Endothelial cell (in vitro differentiated cells): ENCODE measurements around the gene TAT. TPM values are rescaled to one million over a fixed set of nuclear protein-coding genes. Genes with fewer than 3 reads are reported as not detected.
"Not testable (repeated sequence)": the region's sequence is repeated elsewhere in the genome, so short reads cannot be mapped to it uniquely, and the experiment has no call there.

ENCODE experiments used
- DNase-seq: peaks from one replicate; pipeline ENCODE4 v3.0.0; 2021; ENCODE audit warnings: low spot score
- H3K27ac Mint-ChIP-seq: one replicate; pipeline ENCODE4 v1.8.0; 2021; ENCODE audit warnings: mixed read lengths, inconsistent platforms; ENCODE audit not compliant: unreplicated experiment
- H3K27me3 Mint-ChIP-seq: one replicate; pipeline ENCODE4 v1.8.0; 2021; ENCODE audit warnings: mild to moderate bottlenecking, moderate library complexity, mixed read lengths, inconsistent platforms; ENCODE audit not compliant: unreplicated experiment
- H3K36me3 Mint-ChIP-seq: one replicate; pipeline ENCODE4 v1.8.0; 2021; ENCODE audit warnings: mild to moderate bottlenecking, low read depth, mixed read lengths, inconsistent platforms; ENCODE audit not compliant: unreplicated experiment
- H3K4me1 Mint-ChIP-seq: one replicate; pipeline ENCODE4 v1.8.0; 2021; ENCODE audit warnings: mild to moderate bottlenecking, mixed read lengths, inconsistent platforms; ENCODE audit not compliant: unreplicated experiment
- H3K4me3 Mint-ChIP-seq: one replicate; pipeline ENCODE4 v1.8.0; 2021; ENCODE audit warnings: mild to moderate bottlenecking, mixed read lengths, inconsistent platforms; ENCODE audit not compliant: unreplicated experiment
- H3K9me3 Mint-ChIP-seq: one replicate; pipeline ENCODE4 v1.8.0; 2021; ENCODE audit warnings: mixed read lengths, inconsistent platforms; ENCODE audit not compliant: unreplicated experiment
- total RNA-seq: library from RNA; stranded (reverse); fragmentation: NEBNext Ultra II Directional; extraction: Animal tissue kit (Norgen Biotek cat#: 25700); gene quantifications from one replicate; pipeline ENCODE4 v1.2.1, GENCODE V29; 2021; ENCODE audit not compliant: unreplicated experiment
- TF ChIP-seq, protein P1 (sequence below): fragments of 200-600 bp; sonication (generic); IDR thresholded peaks from one replicate; pipeline ENCODE4 v1.5.0; 2021; ENCODE audit warnings: antibody characterized with exemption; ENCODE audit not compliant: unreplicated experiment

The TAT gene
- total RNA-seq, 1 donor from 2014 or later = not detected

DNA sequence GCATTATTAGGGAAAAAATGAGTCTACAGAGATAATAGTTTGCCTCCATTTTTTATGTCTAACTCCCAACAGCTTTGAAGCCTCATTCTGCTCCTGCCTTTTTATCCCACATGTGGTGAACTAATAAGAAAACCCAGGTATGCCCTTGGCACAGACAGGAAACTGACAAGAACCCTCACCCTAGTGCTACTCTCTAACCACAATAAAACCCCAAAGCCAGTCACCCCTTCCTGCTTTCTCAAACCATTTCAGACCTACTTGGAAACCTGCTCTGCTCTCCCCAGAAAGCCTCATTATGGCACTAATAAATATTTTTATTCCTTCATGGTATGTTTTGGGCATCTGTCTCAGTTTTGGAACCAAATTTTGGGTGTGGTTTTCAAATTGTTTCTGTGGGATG, 45.2 kb upstream of the TAT start:
- Mint-ChIP-seq H3K9me3 (no peaks in the 10 kb centered on the region), H3K27ac (no peak overlapping the region), H3K36me3 (no peaks in the 10 kb centered on the region), H3K4me3 (no peak overlapping the region), H3K4me1 (no peaks in the 10 kb centered on the region), H3K27me3 (peaks cover 2% of the 10 kb centered on the region)
- TF ChIP-seq, protein P1, sequence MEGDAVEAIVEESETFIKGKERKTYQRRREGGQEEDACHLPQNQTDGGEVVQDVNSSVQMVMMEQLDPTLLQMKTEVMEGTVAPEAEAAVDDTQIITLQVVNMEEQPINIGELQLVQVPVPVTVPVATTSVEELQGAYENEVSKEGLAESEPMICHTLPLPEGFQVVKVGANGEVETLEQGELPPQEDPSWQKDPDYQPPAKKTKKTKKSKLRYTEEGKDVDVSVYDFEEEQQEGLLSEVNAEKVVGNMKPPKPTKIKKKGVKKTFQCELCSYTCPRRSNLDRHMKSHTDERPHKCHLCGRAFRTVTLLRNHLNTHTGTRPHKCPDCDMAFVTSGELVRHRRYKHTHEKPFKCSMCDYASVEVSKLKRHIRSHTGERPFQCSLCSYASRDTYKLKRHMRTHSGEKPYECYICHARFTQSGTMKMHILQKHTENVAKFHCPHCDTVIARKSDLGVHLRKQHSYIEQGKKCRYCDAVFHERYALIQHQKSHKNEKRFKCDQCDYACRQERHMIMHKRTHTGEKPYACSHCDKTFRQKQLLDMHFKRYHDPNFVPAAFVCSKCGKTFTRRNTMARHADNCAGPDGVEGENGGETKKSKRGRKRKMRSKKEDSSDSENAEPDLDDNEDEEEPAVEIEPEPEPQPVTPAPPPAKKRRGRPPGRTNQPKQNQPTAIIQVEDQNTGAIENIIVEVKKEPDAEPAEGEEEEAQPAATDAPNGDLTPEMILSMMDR = no peak
- DNase-seq = no peak

DNA sequence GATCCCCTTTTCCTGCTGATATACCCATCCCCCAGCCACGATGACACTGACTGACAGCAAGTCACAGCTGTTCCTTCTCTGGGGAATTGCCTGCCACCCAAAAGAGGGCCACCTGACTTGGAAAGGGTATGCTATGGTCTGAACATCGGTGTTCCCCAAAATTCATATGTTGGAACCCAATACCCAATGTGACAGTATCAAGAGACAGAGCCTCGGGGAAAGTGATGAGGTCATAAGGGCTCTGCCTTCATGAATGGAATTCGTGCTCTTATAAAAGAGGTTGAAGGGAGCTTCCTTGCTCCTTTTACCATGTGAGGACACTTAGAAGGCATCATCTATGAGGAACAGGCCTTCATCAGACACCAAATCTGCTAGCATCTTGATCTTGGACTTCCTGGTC, 41.5 kb upstream of the TAT start:
- no peaks in the 10 kb centered on the region for H3K9me3 Mint-ChIP-seq
- TF ChIP-seq, protein P1 = no peak
- no peak overlapping the region for H3K27ac Mint-ChIP-seq
- DNase-seq = no peak
- H3K27me3 Mint-ChIP-seq = peaks cover 1% of the 10 kb centered on the region
- H3K4me3 Mint-ChIP-seq = no peak overlapping the region
- no peaks in the 10 kb centered on the region for H3K4me1 Mint-ChIP-seq
- H3K36me3 Mint-ChIP-seq = no peaks in the 10 kb centered on the region

DNA sequence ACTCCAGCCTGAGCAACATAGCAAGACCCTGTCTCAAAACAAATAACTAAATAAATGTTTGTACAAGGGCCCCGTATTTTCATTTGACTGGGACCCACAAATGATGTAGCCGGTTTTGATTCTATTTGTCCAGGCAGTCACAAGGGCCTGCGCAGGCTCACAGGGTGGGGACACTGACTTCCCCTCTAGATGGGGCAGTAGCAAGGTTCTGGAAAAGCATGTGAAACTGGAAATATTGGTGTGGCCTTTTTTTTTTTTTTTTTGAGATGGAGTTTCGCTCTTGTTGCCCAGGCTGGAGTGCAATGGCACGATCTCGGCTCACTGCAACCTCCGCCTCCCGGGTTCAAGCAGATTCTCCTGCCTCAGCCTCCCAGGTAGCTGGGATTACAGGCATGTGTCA, 38.1 kb upstream of the TAT start:
- H3K27me3 Mint-ChIP-seq, H3K27ac Mint-ChIP-seq, H3K4me1 Mint-ChIP-seq, H3K4me3 Mint-ChIP-seq, H3K36me3 Mint-ChIP-seq, H3K9me3 Mint-ChIP-seq, DNase-seq: not testable (repeated sequence)

DNA sequence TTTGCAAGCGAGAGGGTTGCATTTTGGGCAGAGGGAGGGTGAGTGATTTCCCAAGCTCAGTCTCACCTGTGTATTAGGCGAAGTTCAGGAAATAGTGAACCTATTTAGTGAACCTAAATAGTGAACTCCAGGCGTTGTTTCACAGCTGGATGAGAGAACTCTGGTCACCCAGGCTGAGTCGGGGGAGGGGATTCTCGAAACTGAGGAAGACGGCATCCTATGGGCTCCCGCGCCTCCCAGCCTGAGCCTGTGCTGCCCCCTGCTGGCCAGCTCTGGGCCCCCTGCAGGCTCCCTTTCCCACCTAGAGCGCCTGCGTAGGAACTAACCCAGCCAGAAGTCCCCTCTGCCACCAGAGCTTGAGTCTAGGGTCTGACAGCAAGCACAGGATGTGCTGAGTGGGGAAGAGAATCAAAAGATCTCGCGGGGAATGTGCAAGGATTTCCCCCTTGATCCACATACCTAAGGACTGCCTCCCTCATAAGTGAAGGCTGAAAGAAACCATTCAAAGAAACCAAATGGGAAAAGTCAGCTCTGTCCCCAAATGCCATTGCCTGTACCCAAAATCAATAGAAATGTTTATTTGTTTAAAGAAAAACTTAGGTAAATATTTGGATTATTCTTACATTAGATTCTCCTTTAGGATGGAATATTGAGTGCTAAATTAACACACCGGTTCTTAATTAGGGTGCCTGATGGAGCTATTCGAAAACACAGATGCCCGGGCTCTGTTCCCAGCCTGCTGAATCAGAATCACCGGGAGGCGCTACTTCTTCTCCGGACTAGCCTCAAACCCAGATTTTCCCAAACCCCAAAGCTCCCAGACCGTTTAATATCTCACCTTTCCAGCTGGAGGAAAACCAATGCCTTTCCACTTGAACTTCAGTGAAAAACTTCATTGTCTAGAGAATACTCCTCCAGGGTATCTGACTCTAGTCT, 34.3 kb upstream of the TAT start:
- peaks cover 3% of the 10 kb centered on the region for H3K27me3 Mint-ChIP-seq
- no peaks in the 10 kb centered on the region for H3K36me3 Mint-ChIP-seq
- DNase-seq = peak; percentile 96
- H3K9me3 Mint-ChIP-seq = no peaks in the 10 kb centered on the region
- TF ChIP-seq, protein P1 = peak; percentile 90
- H3K27ac Mint-ChIP-seq = no peak overlapping the region
- H3K4me1 Mint-ChIP-seq = peaks cover 2% of the 10 kb centered on the region
- no peak overlapping the region for H3K4me3 Mint-ChIP-seq

DNA sequence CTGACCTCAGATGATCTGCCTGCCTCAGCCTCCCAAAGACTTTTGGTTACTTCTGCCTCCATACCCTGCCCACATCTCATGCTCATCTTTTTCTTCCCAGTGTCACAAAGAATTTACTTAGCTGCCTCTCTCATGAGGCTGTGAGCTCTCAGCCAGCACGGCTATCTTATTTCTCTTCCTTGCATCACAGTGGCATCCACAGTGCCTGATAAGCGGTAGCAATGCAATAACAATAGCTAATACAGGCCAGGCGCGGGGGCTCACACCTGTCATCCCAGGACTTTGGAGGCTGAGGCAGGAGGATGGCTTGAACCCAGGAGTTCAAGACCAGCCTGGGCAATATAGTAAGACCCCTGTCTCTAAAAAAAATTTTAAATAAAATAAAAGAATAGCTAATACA, 33.6 kb upstream of the TAT start:
- Mint-ChIP-seq H3K4me1 (peaks cover 2% of the 10 kb centered on the region), H3K4me3 (no peak overlapping the region), H3K9me3 (no peaks in the 10 kb centered on the region), H3K36me3 (no peaks in the 10 kb centered on the region), H3K27ac (no peak overlapping the region), H3K27me3 (peaks cover 3% of the 10 kb centered on the region)
- TF ChIP-seq, protein P1 = no peak
- no peak for DNase-seq
